Panc1 (cell line): Measurements from ENCODE around the gene LRRC8B. TPM values are rescaled to one million over a fixed set of nuclear protein-coding genes. Genes with fewer than 3 reads are reported as not detected.

Experiments used
- ATAC-seq: fragments of 200-7000 bp; cut with Tn5 transposase; 2 replicates; pipeline ENCODE4 v1.9.1; 2020; ENCODE audit warnings: mild to moderate bottlenecking, moderate library complexity
- BruUV-seq: library from RNA; stranded (reverse); fragments of 400-500 nt; replicated peaks from 2 replicates; lab custom pipeline; 2021; lab: Mats Ljungman, UMichigan
- CTCF ChIA-PET: fragments of 300-600 bp; sonication (Branson Sonifier 250); formaldehyde crosslinking; loops from one replicate; lab custom pipeline; 2022; ENCODE audit warnings: antibody characterized with exemption; lab: Charles Lee
- POLR2A ChIA-PET: fragments of 300-600 bp; sonication (Branson Sonifier 250); formaldehyde crosslinking; loops from one replicate; lab custom pipeline; 2022; ENCODE audit warnings: antibody characterized with exemption; lab: Charles Lee
- DNase-seq: peaks from one replicate; pipeline ENCODE4 v3.0.0-alpha.2; 2010; ENCODE audit warnings: low read depth, low spot score
- H3K27ac ChIP-seq: 2 replicates; pipeline ENCODE4 v1.5.1; 2011; ENCODE audit warnings: mild to moderate bottlenecking, low read length, inconsistent platforms
- H3K27me3 ChIP-seq: fragments of 200-500 bp; sonication (Bioruptor generic); 2 replicates; pipeline ENCODE4 v1.6.0; 2014; ENCODE audit warnings: low read length, inconsistent platforms; ENCODE audit not compliant: control insufficient read depth, insufficient read depth
- H3K36me3 ChIP-seq: fragments of 200-500 bp; sonication (Bioruptor generic); 2 replicates; pipeline ENCODE4 v1.5.1; 2014; ENCODE audit warnings: inconsistent platforms, mild to moderate bottlenecking, low read length, moderate library complexity; ENCODE audit not compliant: control insufficient read depth, insufficient read depth
- H3K4me1 ChIP-seq: 2 replicates; pipeline ENCODE4 v1.5.1; 2011; ENCODE audit warnings: inconsistent platforms, mild to moderate bottlenecking, low read length, moderate library complexity; ENCODE audit not compliant: control insufficient read depth, insufficient read depth
- H3K4me3 ChIP-seq, 2 experiments: 2 replicates each; pipeline ENCODE4 v1.5.1; 2011 to 2012; ENCODE audit warnings: low read depth in 2 of 2, low read length in 2 of 2, mild to moderate bottlenecking in 2 of 2, inconsistent platforms in 1 of 2, moderate library complexity in 1 of 2
- H3K9me3 ChIP-seq: fragments of 200-500 bp; sonication (Bioruptor generic); 2 replicates; pipeline ENCODE4 v1.5.1; 2014; ENCODE audit warnings: low read depth, mild to moderate bottlenecking, inconsistent platforms, low read length, moderate library complexity; ENCODE audit not compliant: control insufficient read depth, insufficient read depth
- CTCF ChIP-seq: fragments of 450-650 bp; IDR thresholded peaks from 2 replicates; pipeline ENCODE4 v1.5.1; 2017; ENCODE audit warnings: mild to moderate bottlenecking
- POLR2AphosphoS5 ChIP-seq: IDR thresholded peaks from 2 replicates; pipeline ENCODE4 v1.6.1; 2012; ENCODE audit warnings: mild to moderate bottlenecking, low read depth, low read length, moderate library complexity
- REST ChIP-seq, 2 experiments: IDR thresholded peaks; 2 replicates each; pipeline ENCODE4 v1.6.1; 2011 to 2012; ENCODE audit warnings: low read depth in 2 of 2, control low read depth in 1 of 2, low read length in 1 of 2, mild to moderate bottlenecking in 1 of 2, moderate library complexity in 1 of 2; ENCODE audit not compliant: insufficient read depth in 1 of 2
- SIN3A ChIP-seq: IDR thresholded peaks from 2 replicates; pipeline ENCODE4 v1.6.1; 2012; ENCODE audit warnings: low read depth, mild to moderate bottlenecking, low read length, moderate library complexity, borderline replicate concordance; ENCODE audit not compliant: insufficient read depth
- TCF7L2 ChIP-seq: IDR thresholded peaks from 2 replicates; pipeline ENCODE4 v1.6.1; 2011; ENCODE audit warnings: mild to moderate bottlenecking, low read depth, low read length, inconsistent platforms
- in situ Hi-C: cut with HindIII; loops from 2 replicates; pipeline ENCODE4 v1.10.0; 2016; ENCODE audit warnings: low sequenced_read_pairs, low pct_unique_long_range_greater_than_20kb
- intact Hi-C: fragments of 100-400 bp; cut with micrococcal nuclease; formaldehyde crosslinking; loops from one replicate; pipeline ENCODE4 v1.10.0; 2022; ENCODE audit not compliant: unreplicated experiment
- total RNA-seq: library from RNA; stranded (reverse); gene quantifications from one replicate; pipeline ENCODE4 v1.2.1, GENCODE V29; 2021; ENCODE audit not compliant: unreplicated experiment

LRRC8B gene
- total RNA-seq, 1 experiment from 2014 or later: 27.3 TPM

- Histone ChIP-seq H3K4me3 (no peak overlapping the region), H3K9me3 (no peaks in the 10 kb centered on the region), H3K27me3 (no peaks in the 10 kb centered on the region), H3K4me1 (0 out of 2 replicates have a peak, but pooled peaks cover 2% of the 10 kb centered on the region), H3K27ac (no peak overlapping the region), H3K36me3 (no peaks in the 10 kb centered on the region)
- no peak for TF ChIP-seq REST (IDR thresholded peaks at IDR 0.05; ENCODE audit: insufficient read depth in 1 of 2, low read depth in 2 of 2, low read length in 1 of 2)
- TF ChIP-seq SIN3A: no peak
- no peak for TF ChIP-seq TCF7L2
- TF ChIP-seq CTCF: no peak
- no peak for TF ChIP-seq POLR2AphosphoS5
- intact Hi-C loops: no loop called here
- BruUV-seq: no TSS peak
- ATAC-seq: no peak
- CTCF ChIA-PET: no interaction called here
- POLR2A ChIA-PET: no interaction called here
- in situ Hi-C loops: no loop called here
- DNase-seq: no peak
These were observed 53.5 kb downstream of the LRRC8B start for GRCh38 chr1:89578151-89578550.

- POLR2A ChIA-PET: no interaction called here
- TF ChIP-seq SIN3A (no peak), POLR2AphosphoS5 (no peak), REST (IDR thresholded peaks at IDR 0.05; ENCODE audit: insufficient read depth in 1 of 2, low read depth in 2 of 2, low read length in 1 of 2) (no peak), TCF7L2 (no peak), CTCF (no peak)
These were observed 54.5 kb downstream of the LRRC8B start for GRCh38 chr1:89578946-89579684.

More at GRCh38 chr1:89578946-89579684, 54.5 kb downstream of the LRRC8B start:
- intact Hi-C loops (no loop called here), in situ Hi-C loops (no loop called here)
- DNase-seq: no peak
- H3K4me1 ChIP-seq: 0 out of 2 replicates have a peak, but pooled peaks cover 2% of the 10 kb centered on the region
- ATAC-seq: no peak
- H3K27ac ChIP-seq: no peak overlapping the region
- H3K27me3 ChIP-seq: no peaks in the 10 kb centered on the region
- H3K36me3 ChIP-seq: 0 out of 2 replicates have a peak, but pooled peaks cover 4% of the 10 kb centered on the region
- no TSS peak for BruUV-seq
- H3K4me3 ChIP-seq: no peak overlapping the region
- H3K9me3 ChIP-seq: no peaks in the 10 kb centered on the region
- CTCF ChIA-PET: interaction anchor here (0.8 kb wide), 1 partner anchor 39 kb away, joined by 5 read pairs; no protein-coding TSS in a partner anchor
